ENCODE measurements around the gene ADAM22.
A peak's percentile ranks its signal among the peaks of the same experiment; 100 is the strongest.

The ADAM22 gene

GRCh38 chr7:88176190-88176589, 242.1 kb downstream of the ADAM22 start:
- no peak for DNase-seq

- no peak for DNase-seq
Observed at GRCh38 chr7:88183051-88183450, 249.0 kb downstream of the ADAM22 start.

DNA sequence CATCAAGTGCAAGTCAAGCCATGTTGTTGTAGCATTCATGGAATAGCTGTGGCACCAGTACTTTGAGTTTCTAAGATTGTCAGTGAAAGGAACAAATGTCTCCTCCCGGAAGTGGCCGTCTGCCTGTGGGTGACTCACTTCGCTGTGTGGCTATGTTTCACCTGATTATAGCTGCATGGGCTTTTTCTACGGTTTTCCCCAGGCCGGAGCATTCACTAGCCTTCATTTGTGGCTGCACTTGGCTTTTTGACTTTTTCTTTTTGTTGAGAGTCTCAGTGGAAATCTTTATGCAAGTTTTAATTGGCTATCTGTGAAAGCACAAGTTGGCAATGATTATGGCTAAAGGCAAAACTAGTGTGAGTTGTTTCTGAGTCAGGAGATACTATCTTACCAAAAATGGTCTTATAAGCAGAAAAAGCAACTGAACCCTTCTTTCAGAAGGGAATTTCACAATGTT, 250.8 kb downstream of the ADAM22 start:
- DNase-seq = no peak

DNA sequence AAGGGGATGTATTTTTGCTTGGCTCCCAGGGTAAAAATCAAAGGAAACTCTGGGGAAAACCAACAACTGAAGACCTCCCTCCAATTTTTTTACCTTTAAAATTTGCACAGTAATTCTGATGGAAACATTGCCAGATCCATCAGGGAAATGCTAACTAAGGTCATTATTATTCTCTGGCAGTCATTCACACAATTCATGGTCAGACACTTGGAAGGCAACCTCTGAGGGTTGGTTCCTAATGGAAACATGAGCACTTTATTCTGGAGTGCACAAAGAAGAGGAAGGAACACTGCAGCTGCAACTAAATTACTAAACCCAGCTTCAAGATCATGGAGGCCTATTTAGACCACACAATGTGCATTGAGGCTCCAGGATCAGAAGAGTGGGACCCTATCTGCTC, 251.6 kb downstream of the ADAM22 start:
- DNase-seq = no peak

DNA sequence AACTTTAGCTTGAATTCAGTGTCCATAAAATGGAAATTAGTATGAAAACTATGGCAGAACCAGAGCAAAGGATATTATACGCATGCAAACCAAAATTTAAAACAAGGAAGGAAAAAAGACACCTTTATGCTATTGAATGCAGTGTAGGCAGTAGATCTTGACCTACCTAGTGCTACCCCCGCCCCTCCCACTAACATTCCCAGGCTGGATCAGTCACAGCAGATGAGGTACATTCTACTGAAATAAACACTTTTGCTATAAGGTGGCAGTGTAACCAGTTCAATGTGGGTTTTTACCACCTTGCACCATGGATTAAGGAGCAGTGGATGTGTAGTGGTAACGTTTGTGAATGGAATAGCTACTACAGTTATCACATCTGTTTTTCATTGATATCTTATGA, 257.9 kb downstream of the ADAM22 start:
- DNase-seq = no peak

DNA sequence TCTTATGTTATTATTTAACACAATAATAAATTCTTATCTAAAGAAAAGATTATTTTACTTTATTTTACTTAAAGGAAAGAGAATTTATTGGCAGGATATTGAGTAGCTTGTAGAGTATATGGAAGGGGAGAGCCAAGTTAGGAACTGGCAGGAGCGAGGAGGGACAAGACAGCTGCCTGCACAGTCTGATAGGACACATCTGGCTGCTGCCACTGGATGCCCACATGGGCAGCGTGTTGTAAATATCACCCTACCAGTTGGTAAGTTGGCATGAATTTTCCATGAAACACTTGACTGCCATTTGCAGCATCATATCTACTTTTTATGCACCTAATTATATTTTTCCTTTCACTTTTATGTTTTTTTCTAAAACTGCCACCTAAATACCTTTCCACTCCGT, 266.2 kb downstream of the ADAM22 start:
- no peak for DNase-seq

- peak; percentile 64 for DNase-seq
Observed at GRCh38 chr7:88200789-88201188, 266.7 kb downstream of the ADAM22 start.

DNA sequence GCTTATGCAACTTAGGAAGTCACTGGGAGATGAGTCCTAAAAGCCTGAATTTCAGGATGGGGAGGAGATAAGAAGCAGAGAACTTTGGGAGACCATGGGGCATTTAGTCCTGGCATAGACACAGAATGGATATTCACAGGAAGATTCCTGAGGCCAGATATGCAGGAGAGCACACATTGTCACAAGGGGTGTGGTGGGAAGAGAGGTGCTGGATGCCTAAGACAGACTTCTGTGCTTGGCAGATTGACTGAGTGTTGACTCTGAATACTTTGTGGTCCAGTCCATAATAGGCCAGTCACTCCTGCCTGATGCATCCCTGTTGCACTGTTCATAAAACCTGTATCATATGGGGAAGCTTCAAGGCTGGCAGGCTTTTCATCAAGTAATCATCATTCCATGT, 267.3 kb downstream of the ADAM22 start:
- DNase-seq = no peak

DNA sequence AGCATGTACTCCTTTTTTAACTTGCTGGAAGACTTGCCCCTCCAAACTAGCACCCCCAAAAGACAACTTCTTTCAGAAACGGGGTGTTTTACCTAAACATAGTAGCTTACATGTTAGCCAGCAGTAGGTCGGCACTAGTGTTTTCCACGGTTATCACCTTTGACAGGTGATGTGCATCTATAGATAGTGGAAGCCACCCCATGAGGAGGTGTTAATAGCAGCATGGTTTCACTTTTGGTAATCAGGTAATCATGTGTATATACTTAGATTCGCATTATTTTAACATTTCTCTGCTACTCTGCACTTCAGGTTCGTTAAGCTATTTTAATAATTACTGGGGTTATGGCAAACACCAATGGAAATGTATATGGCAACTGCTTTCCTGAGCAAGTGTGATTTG, 268.2 kb downstream of the ADAM22 start:
- no peak for DNase-seq

DNA sequence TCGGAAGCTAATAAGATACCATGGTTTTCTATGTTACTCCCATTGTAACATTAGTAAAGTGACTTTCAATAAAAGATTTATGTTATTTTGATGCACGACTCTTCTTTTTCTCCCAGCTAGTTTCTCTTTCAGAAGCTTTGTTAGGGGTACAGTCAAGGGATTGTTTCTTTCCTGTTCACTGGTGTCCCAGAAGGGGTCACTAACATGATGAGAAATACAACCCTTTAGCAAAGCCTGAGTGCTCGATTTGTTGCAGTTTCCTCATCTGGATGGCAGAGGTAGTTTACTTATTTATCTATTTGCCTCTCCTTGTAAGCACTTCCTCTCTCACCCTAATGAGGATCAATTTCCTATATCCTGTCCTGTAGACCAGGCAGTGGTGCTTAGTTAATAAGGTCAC, 268.7 kb downstream of the ADAM22 start:
- no peak for DNase-seq

GRCh38 chr7:88203401-88203800, 269.4 kb downstream of the ADAM22 start:
- DNase-seq = no peak

DNA sequence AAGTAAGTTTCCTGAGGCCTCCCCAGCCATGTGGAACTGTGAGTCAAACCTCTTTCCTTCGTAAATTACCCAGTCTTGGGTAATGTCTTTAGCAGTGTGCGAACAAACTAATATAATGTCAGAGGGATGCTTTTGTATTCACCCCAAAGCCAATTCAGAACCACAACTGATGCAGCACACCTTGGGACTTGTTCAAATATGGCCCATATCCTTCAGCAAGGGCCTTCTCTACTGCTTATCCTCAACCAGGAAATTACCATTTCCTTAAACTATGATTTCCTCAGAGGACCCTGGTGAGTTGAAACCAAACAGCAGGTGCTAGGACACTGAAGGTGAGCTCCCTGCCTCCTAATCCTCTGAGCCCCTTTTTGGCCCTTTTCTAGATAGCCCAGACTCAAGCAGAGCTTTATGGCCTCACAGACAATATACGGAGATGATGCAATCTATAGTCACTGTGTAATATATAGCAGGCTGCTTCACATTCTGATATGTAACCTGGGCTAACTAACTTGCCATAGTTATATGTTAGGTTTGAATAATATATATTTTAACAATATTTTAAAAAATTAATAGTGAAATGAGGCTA, 270.6 kb downstream of the ADAM22 start:
- no peak for DNase-seq

GRCh38 chr7:88205179-88205578, 271.1 kb downstream of the ADAM22 start:
- no peak for DNase-seq

GRCh38 chr7:88206254-88206653, 272.2 kb downstream of the ADAM22 start:
- DNase-seq = no peak

- no peak for DNase-seq
Observed at GRCh38 chr7:88208521-88208920, 274.5 kb downstream of the ADAM22 start.

DNA sequence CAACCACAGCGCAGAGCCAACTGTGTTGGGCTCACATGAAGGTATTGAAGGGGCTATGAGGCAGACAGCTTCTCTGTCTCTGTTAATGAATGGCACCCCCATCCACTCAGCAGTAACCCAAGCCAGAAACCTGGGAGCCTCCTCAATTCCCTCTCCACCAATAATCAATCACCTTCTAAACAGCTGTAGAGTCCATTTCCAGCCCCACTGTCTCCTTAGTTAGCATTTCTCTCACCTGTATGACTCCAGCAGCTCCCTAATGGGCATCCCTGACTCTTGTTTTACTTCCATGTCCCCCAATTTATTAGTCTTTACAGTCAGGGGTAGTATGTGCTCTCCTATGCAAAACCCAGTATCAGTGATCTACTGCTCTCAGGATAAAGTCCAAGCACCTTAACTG, 278.9 kb downstream of the ADAM22 start:
- no peak for DNase-seq

GRCh38 chr7:88214456-88214855, 280.4 kb downstream of the ADAM22 start:
- DNase-seq = no peak

GRCh38 chr7:88215295-88215694, 281.2 kb downstream of the ADAM22 start:
- DNase-seq = no peak

- no peak for DNase-seq
Observed at GRCh38 chr7:88216276-88216675, 282.2 kb downstream of the ADAM22 start.

DNA sequence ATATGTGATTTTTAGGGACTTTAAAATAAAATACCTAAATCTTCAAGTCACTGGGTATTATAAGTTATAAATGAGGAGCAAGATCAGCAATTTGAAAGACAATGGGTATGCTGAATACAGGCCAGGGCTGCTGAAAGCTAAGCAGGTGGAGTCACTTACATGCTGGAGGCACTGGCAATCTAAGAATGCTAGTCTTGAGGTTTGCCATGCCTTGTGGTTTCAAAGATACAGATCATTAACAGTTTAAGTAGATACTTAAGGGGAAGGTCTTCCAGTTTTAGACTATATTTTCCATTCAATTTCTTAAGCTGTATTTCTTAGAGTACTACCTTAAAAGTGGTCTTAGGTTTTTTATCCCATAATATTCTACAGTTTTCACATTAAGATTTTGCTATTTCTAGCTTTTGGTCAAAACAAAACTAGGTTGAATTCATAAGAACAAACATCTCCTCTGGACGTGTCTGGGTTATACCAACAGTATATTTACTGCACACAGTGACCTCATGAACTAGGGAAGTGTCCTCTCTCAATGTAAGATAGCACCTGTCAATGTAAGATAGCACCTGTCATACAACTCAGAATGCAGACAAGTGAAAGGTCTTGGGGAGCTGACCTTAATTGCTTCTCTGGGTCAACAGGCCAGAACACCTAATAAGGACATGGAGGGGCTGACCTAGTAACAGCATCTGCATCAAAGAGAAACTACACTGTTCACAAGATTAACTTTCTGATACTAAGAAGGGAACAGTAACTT, 283.8 kb downstream of the ADAM22 start:
- DNase-seq = no peak

DNA sequence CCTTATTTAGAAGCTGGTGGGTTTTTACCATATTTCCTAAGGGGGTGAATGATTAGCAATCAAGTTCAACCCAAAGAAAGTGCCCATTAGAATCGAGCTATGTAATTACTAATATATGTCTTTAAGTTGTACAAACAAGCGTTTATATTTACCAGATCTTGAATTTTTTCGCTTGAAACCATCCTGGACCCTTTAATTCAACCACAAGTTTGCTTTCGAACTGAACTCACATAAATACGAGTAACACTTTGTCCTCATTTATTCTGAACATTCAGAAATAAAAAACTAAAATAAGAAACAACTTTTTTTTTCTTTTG, 284.3 kb downstream of the ADAM22 start:
- DNase-seq = no peak

GRCh38 chr7:88218836-88219605, 285.0 kb downstream of the ADAM22 start:
- peak; percentile 29 for DNase-seq

DNA sequence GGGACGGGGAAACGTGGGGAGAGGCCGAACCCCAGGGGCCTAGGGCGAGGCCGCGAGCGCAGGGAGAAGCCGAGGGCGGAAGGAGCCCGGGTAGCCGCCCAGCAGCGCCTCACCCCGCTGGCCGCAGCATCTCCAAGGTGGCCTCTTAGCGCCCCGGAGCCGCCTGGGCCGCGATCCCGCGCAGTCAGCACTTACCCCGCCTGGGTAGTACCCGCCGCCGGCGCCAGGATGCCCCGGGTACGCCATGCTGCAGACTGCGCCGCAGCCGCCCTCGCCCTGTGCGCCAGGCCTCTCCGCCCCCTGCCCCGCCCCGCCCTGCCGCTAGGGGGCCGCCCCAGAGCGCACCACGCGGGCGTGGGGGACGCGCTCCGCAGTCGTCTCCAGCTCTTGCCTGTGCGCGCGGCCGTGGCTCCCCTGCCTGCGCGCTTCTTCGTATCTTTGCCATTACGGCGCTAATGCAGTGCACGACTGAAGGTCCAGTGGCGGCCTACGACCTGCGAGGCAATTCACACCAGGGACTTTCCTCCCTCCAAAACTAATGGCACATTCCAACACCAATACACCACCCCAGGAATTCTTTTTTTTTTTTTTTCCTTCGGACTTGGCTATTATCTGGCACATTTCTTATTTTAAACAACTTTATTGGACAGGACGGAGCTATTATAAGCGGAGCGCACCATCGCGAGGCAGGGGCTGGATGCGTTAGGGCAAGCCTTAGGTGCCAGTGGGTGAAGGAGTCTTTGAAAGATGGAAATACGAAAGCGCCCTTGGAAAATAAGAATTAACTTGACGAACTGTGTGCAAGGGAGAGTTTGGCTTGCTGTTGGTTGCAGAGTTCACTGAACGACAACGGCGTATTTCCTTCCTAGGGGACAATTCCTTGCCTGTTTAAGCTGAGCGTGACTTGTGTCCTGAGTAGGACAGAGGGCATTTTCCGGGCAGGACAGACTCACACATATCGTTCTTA, 286.0 kb downstream of the ADAM22 start, which contains the start of gene SRI:
Gene SRI, minus strand, starts transcription at position 258 of the 967 bp plus-strand sequence. Its CDS starts 12 bp downstream, at position 246.
- DNase-seq = peak; percentile 53
